ENCODE results near the gene IL1R2. TPM values are rescaled to one million over a fixed set of nuclear protein-coding genes. Genes with fewer than 3 reads are reported as not detected.

Gene IL1R2
- total RNA-seq, 4 donors from 2014 or later = 2.9 to 8.2 (median 4.9) TPM

DNA sequence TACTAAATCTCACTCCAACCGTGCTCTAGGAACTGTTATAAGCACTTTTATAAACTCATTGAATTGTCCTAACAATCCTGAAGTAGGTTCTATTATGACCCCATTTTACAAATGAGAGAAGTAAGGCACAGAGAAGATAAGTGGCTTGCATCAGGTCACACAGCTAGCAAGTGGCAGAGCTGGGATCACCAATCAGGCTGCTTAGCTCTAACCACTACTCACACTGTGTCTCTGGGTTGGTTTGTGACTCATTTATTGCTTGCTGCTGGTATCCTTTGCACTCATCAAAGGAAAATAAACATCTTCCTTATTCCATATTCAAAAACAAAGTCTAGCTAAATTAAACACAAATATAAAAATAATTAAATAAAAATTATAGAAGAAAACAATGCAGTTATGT is 42.5 kb upstream of the IL1R2 start:
- H3K4me1 ChIP-seq = no peaks in the 10 kb centered on the region
- no peaks in the 10 kb centered on the region for H3K9me3 ChIP-seq
- H3K4me3 ChIP-seq = no peak overlapping the region
- no peak for DNase-seq
- intact Hi-C loops (cut with DNase I; ENCODE audit: low total_unique reads) = no loop called here
- TF ChIP-seq POLR2A (IDR thresholded peaks at IDR 0.05) = no peak
- TF ChIP-seq, protein P1, sequence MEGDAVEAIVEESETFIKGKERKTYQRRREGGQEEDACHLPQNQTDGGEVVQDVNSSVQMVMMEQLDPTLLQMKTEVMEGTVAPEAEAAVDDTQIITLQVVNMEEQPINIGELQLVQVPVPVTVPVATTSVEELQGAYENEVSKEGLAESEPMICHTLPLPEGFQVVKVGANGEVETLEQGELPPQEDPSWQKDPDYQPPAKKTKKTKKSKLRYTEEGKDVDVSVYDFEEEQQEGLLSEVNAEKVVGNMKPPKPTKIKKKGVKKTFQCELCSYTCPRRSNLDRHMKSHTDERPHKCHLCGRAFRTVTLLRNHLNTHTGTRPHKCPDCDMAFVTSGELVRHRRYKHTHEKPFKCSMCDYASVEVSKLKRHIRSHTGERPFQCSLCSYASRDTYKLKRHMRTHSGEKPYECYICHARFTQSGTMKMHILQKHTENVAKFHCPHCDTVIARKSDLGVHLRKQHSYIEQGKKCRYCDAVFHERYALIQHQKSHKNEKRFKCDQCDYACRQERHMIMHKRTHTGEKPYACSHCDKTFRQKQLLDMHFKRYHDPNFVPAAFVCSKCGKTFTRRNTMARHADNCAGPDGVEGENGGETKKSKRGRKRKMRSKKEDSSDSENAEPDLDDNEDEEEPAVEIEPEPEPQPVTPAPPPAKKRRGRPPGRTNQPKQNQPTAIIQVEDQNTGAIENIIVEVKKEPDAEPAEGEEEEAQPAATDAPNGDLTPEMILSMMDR (IDR thresholded peaks at IDR 0.05) = no peak
- H3K36me3 ChIP-seq = no peaks in the 10 kb centered on the region
- H3K27me3 ChIP-seq = no peaks in the 10 kb centered on the region
- no peak overlapping the region for H3K27ac ChIP-seq

DNA sequence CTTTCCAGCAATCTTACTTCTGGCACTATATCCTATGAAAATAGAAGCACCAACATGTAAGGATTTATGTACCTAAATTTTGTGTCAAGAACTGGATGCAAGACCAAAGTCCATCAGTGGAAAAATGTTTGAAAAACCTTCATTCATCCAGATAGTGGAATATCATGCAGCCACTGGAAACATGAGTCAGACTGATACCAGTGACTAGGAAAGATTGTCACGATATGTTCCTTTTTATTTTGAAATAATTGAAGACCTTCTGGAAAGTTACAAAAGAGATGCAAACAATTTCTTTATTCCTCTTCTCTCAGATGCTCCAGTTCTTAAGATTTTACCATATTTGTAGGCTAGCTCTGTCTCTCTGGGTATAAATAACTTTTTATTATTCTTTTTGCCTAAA is 40.5 kb upstream of the IL1R2 start:
- TF ChIP-seq POLR2A (IDR thresholded peaks at IDR 0.05) = no peak
- TF ChIP-seq, protein P1 (IDR thresholded peaks at IDR 0.05) = no peak
- no peak for DNase-seq
- intact Hi-C loops (cut with DNase I; ENCODE audit: low total_unique reads) = no loop called here

DNA sequence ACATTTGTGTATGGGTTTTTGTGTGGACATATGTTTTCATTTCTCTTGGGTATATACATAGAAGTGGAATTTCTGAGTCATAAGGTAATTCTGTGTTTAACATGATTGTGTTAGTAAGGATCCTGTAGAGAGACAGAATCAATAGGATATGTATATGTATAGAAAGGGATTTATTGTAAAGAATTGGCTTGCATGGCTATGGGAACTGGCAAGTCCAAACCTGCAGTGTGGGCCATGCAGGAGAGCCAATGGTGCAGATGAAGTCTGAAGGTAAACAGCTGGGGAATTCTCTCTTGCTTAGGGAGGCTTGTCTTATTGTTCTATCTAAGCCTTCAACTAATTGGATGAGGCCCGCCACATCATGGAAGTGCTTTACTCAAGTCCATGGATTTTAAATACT is 39.2 kb upstream of the IL1R2 start:
- Histone ChIP-seq H3K9me3 (no peaks in the 10 kb centered on the region), H3K27ac (no peak overlapping the region), H3K27me3 (no peaks in the 10 kb centered on the region), H3K36me3 (no peaks in the 10 kb centered on the region), H3K4me3 (no peak overlapping the region), H3K4me1 (no peaks in the 10 kb centered on the region)
- DNase-seq = no peak
- intact Hi-C loops (cut with DNase I; ENCODE audit: low total_unique reads) = no loop called here
- no peak for TF ChIP-seq POLR2A (IDR thresholded peaks at IDR 0.05)
- TF ChIP-seq, protein P1 (IDR thresholded peaks at IDR 0.05) = no peak

More for the DNA sequence above, 40.5 kb upstream of the IL1R2 start:
- Histone ChIP-seq H3K27ac (no peak overlapping the region), H3K9me3 (no peaks in the 10 kb centered on the region), H3K4me1 (no peaks in the 10 kb centered on the region), H3K36me3 (no peaks in the 10 kb centered on the region), H3K27me3 (no peaks in the 10 kb centered on the region), H3K4me3 (no peak overlapping the region)

DNA sequence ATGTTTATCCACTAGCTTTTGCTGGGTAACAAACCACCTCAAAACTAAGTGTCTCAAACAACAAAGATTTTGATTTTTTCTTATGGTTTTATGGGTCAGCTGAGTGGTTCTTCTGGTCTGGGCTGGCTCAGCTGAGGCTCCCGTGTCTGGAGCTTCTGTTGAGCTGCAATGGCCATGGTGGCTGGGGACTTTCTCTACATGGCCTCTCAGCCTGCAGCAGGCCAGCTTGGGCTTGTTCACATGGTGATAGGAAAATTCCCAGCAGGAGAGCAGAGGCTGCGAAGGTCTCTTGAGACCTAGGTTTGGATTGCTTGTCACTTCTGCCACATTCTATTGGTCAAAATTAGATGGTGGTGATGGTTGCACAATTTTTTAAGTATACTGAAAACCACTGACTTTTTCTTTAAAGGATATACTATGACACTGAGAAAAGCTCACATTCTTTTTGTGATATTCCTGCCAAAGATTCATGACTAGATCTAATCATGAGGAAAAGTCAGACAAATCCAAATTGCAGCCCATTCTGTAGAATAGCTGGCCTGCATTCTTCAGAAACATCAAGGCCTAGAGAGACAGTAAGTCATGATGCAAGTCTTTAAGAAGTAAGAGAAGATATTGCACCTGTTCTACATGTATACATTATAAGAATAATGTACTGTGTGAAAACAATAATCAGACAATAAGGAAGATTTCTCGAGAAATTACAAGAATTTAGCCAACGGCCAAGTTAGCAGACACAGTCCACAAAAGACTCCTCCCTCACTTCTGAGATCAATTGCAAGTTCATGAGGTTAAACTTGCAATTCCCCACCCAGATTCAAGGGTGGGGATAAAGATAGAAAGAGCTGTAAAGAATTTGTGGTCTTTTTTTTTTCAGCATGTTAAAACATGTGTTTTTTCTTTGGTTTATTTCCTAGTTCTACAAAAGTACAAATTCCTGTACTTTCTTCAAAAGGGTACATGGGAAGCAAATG is 35.0 kb upstream of the IL1R2 start:
- Histone ChIP-seq H3K27ac (peak overlapping the region; percentile 24 to 57), H3K4me1 (no peaks in the 10 kb centered on the region), H3K36me3 (no peaks in the 10 kb centered on the region), H3K27me3 (no peaks in the 10 kb centered on the region), H3K9me3 (no peaks in the 10 kb centered on the region), H3K4me3 (no peak overlapping the region)
- TF ChIP-seq POLR2A (IDR thresholded peaks at IDR 0.05) = no peak
- DNase-seq = no peak
- intact Hi-C loops (cut with DNase I; ENCODE audit: low total_unique reads) = no loop called here

DNA sequence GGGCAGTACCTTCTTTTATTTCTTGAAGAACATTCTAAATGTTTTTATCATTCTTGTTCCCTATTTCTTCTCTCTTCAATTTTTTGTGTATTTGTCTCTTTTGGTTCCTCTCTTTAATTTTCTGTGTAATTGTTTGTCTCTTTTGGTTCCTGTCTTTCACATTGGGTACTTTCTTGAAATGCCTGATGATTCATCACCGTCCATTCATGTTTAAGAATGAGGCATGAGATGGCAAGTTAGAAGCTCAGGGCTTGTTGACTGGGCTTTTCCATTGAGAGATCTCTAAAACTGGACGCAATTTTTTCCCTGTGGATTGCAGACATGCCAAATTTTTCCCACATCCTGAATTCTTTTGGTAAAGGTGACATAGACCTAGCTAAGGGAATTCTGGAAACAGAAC is 33.7 kb upstream of the IL1R2 start:
- no peak for DNase-seq
- no peaks in the 10 kb centered on the region for H3K36me3 ChIP-seq
- intact Hi-C loops (cut with DNase I; ENCODE audit: low total_unique reads) = no loop called here
- H3K27me3 ChIP-seq = no peaks in the 10 kb centered on the region
- TF ChIP-seq POLR2A (IDR thresholded peaks at IDR 0.05) = no peak
- TF ChIP-seq, protein P1 (IDR thresholded peaks at IDR 0.05) = no peak
- H3K27ac ChIP-seq = peak overlapping the region; percentile 24 to 57
- H3K9me3 ChIP-seq = no peaks in the 10 kb centered on the region
- no peak overlapping the region for H3K4me3 ChIP-seq
- H3K4me1 ChIP-seq = peaks cover 0 to 4% of the 10 kb centered on the region in 2 donors
